HG03025 (cell line): ENCODE measurements around the gene SHISA8.
"Not testable (repeated sequence)": the region's sequence is repeated elsewhere in the genome, so short reads cannot be mapped to it uniquely, and the experiment has no call there.

Experiments
- ATAC-seq: cut with Tn5 transposase; IDR thresholded peaks from one replicate; pipeline ENCODE4 v1.9.1; 2021; ENCODE audit warnings: mild to moderate bottlenecking, moderate library complexity; ENCODE audit not compliant: unreplicated experiment, low FRiP score

The SHISA8 gene

DNA sequence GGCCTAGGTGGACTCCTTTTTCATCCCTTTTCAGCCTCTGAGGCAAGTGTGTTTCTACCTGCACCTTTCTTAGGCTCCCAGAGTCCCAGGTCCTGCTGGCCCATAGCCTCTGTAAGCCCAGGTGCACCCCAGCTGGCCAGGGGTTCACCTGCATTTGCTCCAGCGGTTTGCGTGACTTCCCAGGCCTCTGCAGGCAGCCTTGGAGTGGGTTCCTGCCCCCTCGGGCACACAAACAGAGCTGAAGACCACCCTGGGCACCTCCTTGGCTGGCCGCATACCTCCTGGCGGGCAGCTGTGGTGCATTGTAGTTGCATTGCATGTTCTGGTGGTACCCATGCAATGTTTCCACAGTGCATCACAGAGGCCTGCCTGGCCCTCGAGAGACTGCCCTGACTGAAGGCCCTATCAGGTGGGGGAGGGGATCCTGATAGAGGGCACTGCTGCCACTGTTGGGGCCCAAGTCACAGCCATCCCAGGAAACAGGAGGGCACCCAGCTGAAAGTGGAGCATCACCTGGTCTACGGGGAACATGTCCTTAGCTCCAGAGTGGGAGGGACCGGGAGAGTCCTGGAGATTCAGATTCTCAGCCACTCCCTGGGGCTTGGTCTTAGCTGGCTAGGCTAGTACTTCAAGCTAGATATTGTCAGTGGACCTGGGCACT lies 14.1 kb downstream of the SHISA8 start:
- no peak for ATAC-seq

DNA sequence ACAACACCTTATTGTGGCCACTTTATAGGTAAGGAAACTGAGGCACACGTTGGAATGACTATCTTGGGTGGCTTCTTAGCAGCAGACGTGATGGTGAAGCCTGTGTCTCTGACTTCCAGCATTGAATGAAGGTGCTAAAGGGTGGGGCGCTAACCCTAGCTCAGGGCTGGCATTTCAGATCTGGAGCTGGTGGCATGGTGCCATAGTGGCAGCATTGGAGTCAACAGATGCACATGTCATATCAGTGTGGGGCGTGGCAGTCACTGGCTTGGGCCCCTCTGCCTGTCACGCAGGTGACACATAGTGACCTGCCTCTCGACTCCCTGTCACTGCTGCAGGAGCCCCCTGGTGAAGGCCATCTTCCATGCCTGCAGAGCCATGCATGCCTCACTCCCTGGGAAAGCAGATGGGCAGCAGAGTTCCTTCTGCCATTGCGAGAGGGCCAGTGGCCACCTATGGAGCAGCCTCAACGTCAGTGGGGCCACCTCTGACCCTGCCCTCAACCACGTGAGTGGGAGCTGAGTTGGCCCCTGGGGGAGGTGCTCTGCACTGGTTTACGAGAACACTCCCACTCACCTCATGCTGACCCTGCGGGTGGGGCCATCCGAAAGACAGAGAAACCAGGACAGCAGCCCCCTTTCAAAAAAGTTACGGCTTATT lies 14.8 kb downstream of the SHISA8 start:
- ATAC-seq, result no peak

DNA sequence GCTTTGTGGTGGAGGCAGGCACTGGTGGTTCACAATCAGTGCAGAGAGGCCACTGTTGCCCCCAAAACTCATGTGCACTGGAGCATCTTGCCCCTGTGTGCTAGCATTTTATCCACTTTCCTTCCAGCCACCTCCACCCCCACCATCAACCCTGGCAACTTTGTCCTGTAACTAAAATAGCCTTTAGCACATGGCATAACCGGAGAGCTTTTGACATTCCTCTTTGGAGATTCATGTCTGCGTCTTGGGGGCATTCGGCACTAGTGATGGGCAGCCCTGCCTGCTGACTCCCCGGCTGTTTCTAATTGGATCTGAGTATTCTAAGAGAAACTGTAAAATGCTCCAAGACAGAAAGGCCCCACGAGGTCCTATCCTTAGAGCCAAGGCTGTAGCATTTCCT lies 15.8 kb downstream of the SHISA8 start:
- ATAC-seq, result no peak

DNA sequence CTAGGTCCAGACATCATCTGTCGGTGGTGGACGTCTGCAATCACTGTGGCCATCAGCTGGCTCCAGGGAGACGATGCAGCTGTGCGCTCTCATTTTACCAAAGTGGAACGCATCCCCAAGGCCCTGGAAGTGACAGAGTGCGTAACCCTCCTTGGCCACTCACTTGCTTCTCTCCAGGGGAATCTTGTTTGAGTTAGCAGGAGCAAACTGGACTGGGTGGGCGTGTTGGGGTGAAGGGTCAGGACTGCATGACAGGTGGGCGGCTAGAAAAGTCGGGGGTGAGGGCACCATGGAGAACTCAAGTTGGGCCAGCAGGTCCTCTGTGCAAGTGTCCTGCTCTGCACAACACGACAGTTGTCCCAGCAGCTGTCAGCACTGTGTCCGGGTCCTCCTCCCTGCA lies 16.2 kb downstream of the SHISA8 start:
- ATAC-seq, result no peak

DNA sequence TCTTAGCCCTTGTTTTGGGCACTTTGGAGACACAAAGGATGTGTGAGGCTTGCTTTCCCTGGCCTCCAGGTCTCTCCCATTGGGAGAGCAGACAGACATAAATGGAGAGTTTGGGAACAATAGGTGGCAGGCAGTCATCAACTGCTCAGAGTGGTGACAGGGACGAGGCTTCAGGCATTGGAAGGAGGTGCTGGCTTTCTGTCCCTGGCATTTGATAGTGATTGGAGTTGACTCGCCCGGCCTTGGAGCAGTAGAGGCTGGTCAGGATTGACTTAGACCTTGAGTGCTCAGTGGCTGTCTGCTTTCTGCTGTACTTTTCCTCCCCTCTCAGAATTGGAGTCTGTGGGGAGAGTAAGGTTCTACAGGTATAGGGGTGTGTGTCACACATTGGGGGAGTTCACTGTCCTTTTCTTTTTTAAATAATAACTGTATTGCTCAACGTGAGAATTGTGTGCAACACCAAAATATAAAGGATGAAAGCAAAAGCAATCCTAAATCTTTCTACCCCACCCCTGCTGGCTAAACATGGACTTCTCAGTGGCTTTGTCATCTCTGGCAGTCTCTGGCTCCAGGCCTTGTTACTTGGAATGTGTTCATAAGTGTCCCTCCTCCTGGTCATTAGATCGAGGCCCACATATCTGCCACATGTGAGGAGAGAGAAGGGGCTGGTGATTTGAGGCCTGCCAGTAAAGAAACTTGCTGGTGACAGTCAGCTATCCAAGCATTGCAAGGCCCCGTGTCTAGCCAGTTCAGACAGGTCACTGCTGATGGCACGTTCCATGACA lies 21.1 kb downstream of the SHISA8 start:
- no peak for ATAC-seq

DNA sequence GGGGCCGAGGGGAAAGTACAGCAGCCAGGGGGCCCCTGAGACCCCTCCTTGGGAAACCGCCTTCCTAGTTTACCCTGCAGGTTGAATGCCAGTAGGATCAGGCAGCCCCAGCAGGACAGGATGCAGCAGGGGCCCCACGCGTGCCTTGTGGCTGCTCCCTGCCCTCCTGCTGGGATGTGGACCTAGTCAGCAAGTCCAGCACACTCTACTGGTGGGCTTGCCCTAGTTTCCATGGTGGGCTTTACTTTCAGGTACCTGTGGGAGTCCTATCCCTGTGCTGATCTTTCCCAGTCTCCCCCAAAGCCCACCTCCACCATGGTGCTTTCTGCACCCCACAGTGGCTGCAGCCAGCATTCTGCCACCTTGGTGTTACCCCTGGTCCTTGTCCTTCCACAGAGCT lies 22.2 kb downstream of the SHISA8 start:
- ATAC-seq, result no peak

DNA sequence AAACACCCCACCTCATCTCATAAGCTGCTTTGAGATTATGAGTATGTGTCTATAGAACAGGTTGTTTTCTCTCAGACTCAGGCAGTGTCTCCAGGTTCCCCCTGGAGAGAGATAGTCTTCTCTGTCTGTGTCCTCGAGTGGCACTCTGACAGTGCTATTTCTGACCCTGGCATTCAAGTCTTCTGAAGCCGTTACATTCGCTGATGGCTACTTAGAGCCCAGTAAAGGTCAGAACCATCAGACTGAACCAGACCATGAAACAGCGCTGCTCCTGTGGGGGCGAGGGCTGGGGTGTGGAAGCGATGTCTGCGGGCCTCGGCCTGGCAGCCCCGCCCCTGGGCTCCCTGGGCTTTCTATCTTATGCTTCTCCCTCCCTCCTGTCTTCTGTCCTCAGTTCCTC lies 23.5 kb downstream of the SHISA8 start:
- no peak for ATAC-seq

DNA sequence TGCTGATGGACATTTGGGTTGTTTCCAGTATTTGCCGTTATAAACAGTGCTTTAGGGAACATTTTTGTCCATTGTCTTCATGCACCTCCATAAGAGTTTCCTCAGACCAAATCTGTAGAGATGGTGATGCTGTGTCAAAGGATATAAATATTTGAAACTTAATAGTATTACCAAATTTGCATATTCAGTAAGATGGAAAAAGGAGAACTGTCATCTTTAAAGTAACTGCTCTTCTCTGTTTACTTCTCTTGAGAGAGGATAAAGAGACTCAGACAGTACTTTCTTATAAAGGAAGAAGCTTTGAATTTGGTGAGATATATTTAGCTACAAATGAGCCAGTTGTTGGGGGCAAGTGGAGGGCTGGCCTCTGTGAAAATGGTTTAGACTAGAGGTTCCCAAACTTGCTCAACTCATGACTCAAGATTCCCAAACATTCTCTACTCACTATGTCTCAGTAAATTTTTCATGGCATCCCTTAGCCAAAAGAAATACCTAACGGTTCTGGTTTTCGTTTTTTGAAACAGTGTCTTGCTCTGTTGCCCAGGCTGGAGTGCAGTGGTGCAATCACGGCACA lies 26.2 kb downstream of the SHISA8 start:
- ATAC-seq, result no peak

DNA sequence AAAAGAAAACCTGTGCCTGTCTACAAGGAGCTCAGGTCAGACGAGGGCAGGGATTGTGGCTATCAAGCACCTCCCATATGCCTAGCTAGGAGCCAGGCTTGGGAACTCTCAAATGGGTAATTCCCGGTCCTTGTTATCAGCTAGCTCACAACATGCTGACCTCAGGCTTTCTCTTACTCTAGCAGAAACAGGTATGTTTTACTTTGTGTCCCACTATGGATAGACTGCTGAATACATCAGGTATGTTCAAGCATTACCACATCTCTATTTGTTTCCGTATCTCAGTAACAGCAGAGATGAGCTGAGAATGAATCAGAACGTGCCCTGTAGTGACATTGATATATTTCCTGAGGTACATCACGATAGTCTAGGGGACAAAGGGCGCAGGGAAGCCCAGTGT lies 29.4 kb downstream of the SHISA8 start:
- ATAC-seq, result no peak

DNA sequence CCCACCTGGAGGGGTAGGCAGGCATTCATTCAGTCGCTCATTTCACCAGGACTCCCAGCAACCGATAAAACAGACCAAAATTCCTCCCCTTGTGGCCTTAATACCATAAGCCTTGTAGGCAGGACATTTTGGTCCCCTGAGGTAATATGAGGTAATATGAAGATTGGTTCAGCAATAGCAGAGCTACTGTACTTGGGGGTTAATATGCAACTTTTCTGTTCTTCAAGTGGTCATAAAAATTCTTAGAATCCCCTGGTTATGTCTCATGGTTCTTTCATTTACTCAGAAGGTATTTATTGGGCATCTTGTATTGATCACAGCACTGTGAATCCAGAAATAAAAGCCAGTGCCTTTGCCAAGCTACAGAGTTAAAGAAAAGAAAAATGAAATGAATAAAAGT lies 29.8 kb downstream of the SHISA8 start:
- no peak for ATAC-seq

DNA sequence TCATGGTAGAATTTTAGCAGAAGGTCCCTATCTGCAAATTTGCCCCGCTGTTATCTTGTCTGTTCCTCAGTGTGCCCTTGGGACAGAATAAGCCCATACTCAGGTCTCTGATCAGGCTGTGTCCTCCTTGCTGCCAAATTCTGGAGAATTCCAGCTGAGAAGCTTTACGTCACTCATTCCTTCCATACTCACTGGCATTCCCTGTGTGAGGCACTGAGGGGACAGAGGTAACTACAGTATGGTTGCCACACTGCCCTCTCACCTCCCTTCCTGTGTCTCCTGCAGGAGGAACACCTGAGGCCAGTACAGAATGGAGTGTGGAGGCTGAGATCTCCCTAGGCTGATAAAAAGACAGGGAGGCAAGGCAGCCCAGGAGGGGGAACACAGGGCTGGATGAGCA lies 31.5 kb downstream of the SHISA8 start:
- no peak for ATAC-seq

DNA sequence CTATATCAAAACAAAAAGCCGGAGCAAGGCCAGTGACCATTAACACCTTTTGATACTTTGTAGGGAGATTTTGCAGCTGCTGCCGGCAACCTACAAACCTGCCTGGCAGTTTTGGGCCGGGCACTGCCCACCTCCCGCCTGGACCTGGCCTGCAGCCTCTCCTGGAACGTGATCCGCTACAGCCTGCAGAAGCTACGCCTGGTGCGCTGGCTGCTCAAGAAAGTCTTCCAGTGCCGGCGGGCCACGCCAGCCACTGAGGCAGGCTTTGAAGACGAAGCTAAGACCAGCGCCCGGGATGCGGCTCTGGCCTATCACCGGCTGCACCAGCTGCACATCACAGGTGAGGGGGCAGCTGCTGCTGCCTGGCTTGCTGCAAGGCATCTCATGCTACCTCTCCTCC lies 34.2 kb downstream of the SHISA8 start:
- ATAC-seq, result no peak

DNA sequence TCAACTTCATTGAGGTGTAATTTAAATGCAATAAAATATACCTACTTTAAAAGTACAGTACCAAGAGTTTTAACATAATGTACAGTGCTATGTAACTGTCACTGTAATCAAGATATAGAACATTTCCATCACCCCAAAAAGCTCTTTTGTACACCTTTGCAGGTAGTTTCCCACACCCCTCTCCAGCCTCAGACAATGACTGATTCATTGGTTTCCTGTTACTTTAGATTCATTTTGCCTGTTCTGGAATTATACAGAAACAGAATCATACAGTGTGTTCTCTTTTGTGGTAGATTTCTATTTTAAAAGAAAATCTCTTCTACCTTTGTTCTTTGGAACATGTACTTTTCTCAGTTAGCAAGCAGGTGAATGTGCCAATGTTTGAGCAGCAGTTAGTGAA lies 38.2 kb downstream of the SHISA8 start:
- no peak for ATAC-seq

DNA sequence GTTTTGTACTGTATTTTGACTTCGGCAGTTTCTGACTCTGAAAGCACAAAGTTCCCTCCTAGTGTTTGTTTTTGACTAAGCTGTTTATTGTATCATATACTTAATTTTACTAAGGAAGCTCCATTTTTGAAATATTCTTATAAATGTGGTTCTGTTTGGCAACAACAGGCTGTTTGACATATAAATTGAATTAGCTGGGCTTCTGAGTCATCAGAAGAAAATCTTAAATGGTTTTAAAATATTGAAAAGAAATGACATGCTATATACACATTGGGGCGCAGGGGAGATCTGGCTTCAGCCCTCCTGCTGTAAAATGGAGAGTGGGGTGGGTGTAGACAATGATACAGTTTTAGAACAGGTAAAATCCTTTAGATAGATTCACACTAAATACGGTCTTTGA lies 38.6 kb downstream of the SHISA8 start:
- no peak for ATAC-seq

DNA sequence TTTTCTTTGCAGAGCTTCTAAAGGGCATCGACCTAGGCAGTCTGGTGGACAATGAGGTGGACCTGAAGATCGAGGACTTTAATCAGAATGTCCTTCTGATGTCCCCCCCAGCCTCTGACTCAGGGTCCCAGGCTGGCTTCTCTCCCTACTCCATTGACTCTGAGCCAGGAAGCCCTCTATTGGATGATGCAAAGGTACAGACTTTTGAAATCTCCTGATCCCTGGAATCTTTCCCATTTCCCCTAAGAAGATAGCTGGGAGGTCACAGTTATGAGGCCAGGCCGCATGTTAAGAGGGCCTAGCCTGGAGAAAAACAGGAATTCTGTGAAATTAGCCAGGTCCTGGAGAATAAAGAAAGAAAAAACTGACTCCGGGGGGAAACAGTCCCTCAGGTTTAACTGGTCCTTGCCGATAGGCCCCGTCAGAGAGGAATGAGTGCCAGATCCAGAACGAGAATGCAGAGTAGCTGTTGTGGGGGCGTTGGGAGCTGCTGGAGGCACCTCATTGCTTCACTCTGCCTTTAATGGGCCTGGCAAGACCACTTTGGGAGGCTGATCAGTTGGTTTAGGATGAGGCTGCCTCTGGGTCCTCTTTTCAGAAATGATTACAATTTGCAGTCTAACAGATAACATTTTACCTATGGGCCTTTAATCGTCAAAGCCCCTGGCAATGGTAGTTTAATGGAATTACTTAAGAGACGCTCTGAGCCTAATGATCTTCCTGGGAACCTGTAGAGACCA lies 39.2 kb downstream of the SHISA8 start:
- no peak for ATAC-seq

DNA sequence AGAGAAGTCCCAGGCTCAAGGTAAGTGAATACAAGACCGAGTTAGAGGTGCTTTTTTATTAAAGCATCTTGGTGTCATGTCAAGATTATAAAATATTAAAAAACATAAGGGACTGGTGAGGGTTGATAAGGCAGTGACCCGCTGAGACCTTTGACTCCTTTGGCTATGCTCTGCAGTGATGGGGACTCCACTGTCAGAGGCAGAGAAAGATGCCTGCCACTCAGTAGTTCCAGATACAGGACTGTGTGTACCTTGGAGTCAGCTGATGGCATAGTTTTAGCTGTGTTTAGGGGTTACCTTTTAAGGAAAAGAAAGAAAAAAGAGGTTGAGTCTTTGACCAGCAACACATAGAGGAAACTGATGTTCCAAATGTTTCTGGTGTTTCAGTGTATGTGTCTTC lies 40.8 kb downstream of the SHISA8 start:
- no peak for ATAC-seq

DNA sequence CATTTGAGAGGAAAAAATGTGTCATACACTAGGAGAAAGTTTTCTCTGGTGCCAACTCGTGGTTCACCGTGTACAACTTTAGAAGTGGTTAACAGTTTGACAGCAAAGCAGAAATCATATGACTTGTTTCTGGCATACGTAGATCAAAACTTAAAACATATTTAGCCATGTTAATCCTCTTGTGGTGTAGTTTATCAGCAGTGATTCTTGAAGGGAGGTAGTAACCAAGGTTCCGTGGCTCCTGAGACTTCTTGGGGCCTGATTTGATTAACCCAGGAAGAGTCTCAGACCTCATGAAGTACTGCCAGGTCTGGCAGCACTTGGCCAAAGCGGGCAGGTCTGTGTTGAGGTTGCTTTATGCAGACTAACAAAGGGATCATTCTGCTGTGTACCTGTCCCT lies 41.5 kb downstream of the SHISA8 start:
- no peak for ATAC-seq

DNA sequence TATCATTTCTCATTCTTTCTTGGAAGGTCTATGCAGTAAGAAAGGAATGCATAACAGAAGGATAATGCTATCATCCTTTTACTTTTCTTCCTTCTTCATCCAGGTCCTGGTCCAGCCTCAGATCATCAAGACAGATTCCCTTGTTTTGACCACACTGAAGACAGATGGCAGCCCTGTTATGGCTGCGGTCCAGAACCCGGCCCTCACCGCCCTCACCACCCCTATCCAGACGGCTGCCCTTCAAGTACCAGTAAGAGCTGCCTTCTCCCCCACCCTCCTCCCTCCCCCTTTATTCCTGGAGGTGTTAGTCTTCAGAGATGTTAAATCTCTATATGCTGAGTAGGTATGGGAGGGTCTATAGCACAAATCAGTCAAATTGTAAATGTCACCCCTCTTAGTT lies 44.1 kb downstream of the SHISA8 start:
- no peak for ATAC-seq

DNA sequence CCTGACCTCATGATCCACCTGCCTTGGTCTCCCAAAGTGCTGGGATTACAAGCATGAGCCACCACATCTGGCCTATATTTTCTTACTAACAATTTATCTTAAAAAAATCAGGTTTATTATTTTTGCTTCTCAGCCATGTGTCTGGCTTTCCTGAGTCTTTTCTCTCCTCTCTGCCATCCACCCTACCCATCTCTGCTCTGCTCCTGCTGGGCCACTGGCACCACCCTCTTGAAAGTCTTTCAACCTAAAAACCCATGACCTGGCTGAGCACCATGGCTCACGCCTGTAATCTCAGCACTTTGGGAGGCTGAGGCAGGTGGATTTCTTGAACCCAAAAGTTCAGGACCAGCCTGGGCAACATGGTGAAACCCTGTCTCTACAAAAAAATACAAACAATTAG lies 44.8 kb downstream of the SHISA8 start:
- not testable (repeated sequence) for ATAC-seq

DNA sequence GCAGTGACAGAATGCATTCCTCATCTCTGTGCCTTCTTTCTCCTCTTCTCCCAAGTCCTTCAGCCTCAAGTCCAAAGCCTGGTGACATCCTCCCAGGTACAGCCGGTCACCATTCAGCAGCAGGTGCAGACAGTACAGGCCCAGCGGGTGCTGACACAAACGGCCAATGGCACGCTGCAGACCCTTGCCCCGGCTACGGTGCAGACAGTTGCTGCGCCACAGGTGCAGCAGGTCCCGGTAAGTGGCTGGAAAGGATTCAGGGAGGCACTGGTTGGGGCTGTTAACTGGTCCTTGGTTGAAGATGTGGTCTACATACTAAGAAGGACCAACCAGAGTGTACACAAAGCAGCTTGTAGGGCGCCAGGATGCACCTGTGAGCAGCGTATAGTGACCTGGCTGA lies 46.3 kb downstream of the SHISA8 start:
- no peak for ATAC-seq

DNA sequence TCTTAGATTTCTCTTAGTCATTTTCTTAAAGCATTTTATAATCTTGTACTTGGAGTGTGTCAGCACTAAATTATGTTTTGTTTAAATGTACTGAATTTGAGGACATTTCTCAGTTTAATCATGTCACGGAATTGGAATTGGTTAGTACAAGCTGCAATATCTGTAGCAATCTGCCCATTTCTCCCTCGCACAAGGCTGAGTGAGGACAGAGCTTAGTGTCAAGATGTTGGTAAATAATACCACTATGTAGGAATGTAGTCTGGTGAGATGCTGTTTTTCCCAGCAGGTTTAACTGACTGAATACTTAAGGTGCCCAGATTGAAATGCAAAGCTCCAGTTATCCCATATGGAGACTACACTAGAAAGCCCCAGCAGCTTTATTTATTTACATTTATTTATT lies 51.4 kb downstream of the SHISA8 start:
- no peak for ATAC-seq
